ENCODE results near the gene PUM1.

GRCh38 chr1:30971496-30971895, 94.0 kb downstream of the PUM1 start:
- TF ChIP-seq, protein P1, sequence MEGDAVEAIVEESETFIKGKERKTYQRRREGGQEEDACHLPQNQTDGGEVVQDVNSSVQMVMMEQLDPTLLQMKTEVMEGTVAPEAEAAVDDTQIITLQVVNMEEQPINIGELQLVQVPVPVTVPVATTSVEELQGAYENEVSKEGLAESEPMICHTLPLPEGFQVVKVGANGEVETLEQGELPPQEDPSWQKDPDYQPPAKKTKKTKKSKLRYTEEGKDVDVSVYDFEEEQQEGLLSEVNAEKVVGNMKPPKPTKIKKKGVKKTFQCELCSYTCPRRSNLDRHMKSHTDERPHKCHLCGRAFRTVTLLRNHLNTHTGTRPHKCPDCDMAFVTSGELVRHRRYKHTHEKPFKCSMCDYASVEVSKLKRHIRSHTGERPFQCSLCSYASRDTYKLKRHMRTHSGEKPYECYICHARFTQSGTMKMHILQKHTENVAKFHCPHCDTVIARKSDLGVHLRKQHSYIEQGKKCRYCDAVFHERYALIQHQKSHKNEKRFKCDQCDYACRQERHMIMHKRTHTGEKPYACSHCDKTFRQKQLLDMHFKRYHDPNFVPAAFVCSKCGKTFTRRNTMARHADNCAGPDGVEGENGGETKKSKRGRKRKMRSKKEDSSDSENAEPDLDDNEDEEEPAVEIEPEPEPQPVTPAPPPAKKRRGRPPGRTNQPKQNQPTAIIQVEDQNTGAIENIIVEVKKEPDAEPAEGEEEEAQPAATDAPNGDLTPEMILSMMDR (IDR thresholded peaks at IDR 0.05; ENCODE audit: extremely low read depth in 1 of 2, insufficient read depth in 1 of 2, low read depth in 1 of 2, low read length in 2 of 2) = no peak
- TF ChIP-seq POLR2AphosphoS5 (IDR thresholded peaks at IDR 0.05; ENCODE audit: insufficient read depth, low read depth, low read length) = no peak
- no peak for TF ChIP-seq MAX (IDR thresholded peaks at IDR 0.05; ENCODE audit: insufficient read depth, insufficient read length)
- TF ChIP-seq JUN (IDR thresholded peaks at IDR 0.05; ENCODE audit: borderline replicate concordance, insufficient read depth, insufficient read length, low read depth) = no peak
- no peak for TF ChIP-seq EZH2 (IDR thresholded peaks at IDR 0.05; ENCODE audit: borderline replicate concordance, low read depth, low read length, severe bottlenecking)
- no peak for TF ChIP-seq POLR2A (IDR thresholded peaks at IDR 0.05; ENCODE audit: low read depth, low read length)
